ENCODE measurements around the gene BCL2A1.

DNA sequence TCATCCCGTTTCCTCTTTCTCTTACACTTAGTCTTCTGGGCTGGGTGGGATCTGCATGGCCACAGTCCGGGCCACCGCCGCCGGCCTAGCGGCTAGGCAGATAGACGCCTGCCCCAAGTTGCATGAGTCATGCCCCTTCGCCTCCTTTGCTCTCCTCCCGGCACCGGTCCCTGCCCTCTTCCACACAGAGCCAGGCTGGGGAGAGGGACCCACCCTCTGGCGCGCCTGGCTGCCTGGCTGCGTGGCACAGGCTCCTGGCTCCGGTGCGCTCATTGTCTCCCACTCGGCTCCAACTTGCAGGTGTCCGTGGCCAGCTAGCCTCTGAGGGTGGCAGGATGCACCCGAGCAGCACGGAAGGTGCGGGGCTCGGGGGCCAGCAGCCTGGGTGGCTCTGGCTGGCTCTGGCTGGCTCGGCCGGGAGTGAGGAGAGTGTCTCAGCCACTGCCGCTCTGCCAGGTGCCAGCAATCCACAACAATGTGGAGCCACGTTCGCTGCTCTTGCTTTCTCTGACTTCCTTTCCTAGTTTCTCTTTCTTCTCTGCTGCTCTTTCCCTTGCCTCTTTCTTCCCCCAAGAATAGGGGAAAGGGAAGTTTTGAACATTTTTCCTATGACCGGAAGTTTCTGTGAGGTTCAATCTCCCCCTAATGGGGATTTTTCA lies 51.8 kb downstream of the BCL2A1 start:
- TF ChIP-seq POLR2A (IDR thresholded peaks at IDR 0.05) (no peak), CTCF (IDR thresholded peaks at IDR 0.05) (no peak), POLR2AphosphoS5 (IDR thresholded peaks at IDR 0.05; ENCODE audit: insufficient read depth in 1 of 2, low read depth in 1 of 2) (no peak)

Measured in vagina (tissue), 2 donors.